GM12892 (cell line): ENCODE data around the gene MRPL28.

Source experiments
- POLR2A ChIP-seq: IDR thresholded peaks from 2 replicates; pipeline ENCODE4 v1.6.1; 2011; ENCODE audit warnings: low read depth, low read length, control low read depth
- POLR2AphosphoS5 ChIP-seq: IDR thresholded peaks from 2 replicates; pipeline ENCODE4 v1.6.1; 2011; ENCODE audit warnings: low read depth, low read length, control low read depth
- TAF1 ChIP-seq: IDR thresholded peaks from 2 replicates; pipeline ENCODE4 v1.6.1; 2011; ENCODE audit warnings: low read depth, mild to moderate bottlenecking, control low read depth, low read length, borderline replicate concordance

DNA sequence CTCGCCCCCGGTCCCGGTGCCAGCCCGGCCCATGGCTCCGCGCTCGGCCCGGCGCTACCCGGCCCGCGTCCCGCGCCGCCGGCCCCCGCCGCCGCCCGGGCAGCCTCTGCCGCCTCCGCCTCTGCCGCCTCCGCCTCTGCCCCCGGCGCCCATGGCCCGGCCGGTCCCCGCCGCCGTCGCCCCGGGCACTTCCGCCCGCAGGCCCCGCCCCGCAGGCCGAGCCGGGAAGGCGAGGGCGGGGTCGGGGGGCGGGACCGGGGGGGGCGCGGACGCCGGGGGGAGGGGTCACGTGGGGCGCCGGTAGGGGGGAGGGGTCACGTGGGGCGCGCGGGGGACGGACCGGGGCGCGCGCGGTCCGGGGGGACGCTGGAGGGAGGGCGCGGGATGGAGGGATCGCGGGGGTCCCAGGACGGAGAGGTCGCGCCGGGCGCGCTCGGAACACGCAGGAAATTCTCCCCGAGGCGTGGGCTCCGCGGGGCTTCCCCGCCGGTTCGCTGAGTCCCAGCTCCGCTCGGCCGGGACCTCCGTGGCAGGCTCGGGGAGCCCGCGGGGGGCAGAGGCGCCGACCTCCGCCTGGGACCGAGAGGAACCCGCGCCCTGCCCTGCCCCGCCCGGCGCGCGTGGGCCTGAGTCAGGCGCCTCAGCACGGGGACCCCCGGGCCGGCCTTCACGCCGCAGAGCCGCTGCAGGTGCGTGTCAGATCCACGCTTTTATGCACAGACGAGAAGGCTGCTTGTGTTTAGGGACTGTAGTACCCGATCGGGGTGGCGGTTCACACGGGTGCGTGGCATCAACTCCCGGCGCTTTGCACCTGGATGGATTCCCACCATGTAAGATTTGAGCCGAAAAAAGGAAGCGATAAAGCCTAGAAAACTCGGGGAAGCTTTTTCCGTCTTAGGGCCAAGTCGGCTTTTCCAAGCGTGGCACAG is 11.7 kb upstream of the MRPL28 start, which contains the start of gene PGAP6:
- peak; percentile 68; the same call in 1 of the 2 replicates for TF ChIP-seq POLR2A
- TF ChIP-seq POLR2AphosphoS5: peak; percentile 65
- TF ChIP-seq TAF1: no peak
